Adipocyte (in vitro differentiated cells): Measurements from ENCODE around the gene UBXN11.
"Not testable (repeated sequence)": the region's sequence is repeated elsewhere in the genome, so short reads cannot be mapped to it uniquely, and the experiment has no call there.

ENCODE experiments used
- DNase-seq: peaks from one replicate; pipeline ENCODE4 v3.0.0-alpha.2; 2015; ENCODE audit warnings: low read depth
- H3K27me3 ChIP-seq: replicated peaks from 2 replicates; pipeline ENCODE4 v1.7.0; 2013; ENCODE audit warnings: mild to moderate bottlenecking, low read length, moderate library complexity; ENCODE audit not compliant: control insufficient read depth, insufficient read depth
- H3K36me3 ChIP-seq: 2 replicates; pipeline ENCODE4 v1.7.0; 2013; ENCODE audit warnings: low read length, mild to moderate bottlenecking, moderate library complexity; ENCODE audit not compliant: control insufficient read depth, insufficient read depth, severe bottlenecking
- H3K4me1 ChIP-seq: 2 replicates; pipeline ENCODE4 v1.7.0; 2013; ENCODE audit warnings: mild to moderate bottlenecking, low read length, moderate library complexity; ENCODE audit not compliant: control insufficient read depth, insufficient read depth
- H3K4me3 ChIP-seq: 2 replicates; pipeline ENCODE4 v1.7.0; 2013; ENCODE audit warnings: mild to moderate bottlenecking, low read length, moderate library complexity
- H3K9ac ChIP-seq: 2 replicates; pipeline ENCODE4 v1.7.0; 2013; ENCODE audit warnings: mild to moderate bottlenecking, low read length, moderate library complexity
- H3K9me3 ChIP-seq: 2 replicates; pipeline ENCODE4 v1.7.0; 2013; ENCODE audit warnings: mild to moderate bottlenecking, low read length, moderate library complexity; ENCODE audit not compliant: control insufficient read depth

UBXN11 gene

DNA sequence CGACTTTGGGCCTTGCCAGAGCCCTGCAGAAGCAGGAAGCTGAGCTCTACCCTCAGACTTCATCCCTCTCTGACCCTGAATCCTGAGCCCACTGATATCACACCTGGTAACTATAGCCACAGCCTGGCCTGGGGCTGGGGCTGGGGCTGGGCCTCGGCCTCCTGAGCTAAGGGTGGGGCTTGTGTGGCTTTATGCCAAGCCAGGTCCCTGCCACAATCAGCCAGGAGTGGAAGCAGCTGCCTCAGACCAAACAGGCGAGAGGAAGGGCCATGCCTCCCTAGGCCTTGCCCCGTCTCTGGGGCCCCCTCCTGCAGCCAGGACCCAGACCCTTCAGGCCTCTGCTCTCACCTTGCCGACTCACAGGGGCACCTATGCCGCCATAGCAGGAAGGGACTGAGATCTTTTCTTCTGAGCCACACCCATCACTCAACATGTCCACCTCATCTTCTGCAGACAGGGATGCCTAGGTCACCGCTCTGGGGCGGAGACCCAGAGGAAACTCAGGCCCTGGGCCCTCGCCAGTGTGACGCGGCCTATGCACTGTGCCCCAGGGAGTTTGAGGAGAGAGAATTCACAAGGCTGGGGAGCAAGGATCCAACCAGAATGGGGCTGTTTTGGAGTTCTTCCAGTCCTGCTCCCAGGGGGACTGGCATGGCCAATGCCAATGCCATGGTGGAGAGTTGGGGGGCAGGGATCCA lies 5.7 kb downstream of the UBXN11 start:
- DNase-seq: no peak
- Histone ChIP-seq H3K27me3 (no peaks in the 10 kb centered on the region), H3K4me1 (peaks cover 35% of the 10 kb centered on the region), H3K9me3 (no peaks in the 10 kb centered on the region), H3K36me3 (peaks cover 13% of the 10 kb centered on the region), H3K9ac (no peak overlapping the region), H3K4me3 (no peak overlapping the region)

DNA sequence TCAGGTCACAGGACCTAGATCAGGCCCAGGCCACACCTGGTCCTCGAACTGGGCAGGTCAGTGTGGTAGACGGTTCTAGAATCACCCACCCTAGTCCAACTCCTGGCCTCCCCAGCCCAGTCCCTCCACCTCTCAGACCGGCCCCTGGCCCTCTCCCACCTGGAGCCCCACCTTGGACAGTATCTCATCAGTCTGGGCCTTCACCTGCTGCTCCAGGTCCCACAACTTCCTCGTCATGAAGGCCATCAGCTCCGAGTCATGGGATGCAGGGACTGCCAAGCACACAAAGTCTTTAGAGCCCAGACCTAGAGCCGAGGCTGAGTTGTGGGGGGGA lies 8.7 kb downstream of the UBXN11 start:
- peaks cover 22% of the 10 kb centered on the region for H3K36me3 ChIP-seq
- H3K4me3 ChIP-seq: no peak overlapping the region
- H3K9ac ChIP-seq: no peak overlapping the region
- no peaks in the 10 kb centered on the region for H3K27me3 ChIP-seq
- peaks cover 20% of the 10 kb centered on the region for H3K4me1 ChIP-seq
- DNase-seq: no peak
- H3K9me3 ChIP-seq: no peaks in the 10 kb centered on the region

DNA sequence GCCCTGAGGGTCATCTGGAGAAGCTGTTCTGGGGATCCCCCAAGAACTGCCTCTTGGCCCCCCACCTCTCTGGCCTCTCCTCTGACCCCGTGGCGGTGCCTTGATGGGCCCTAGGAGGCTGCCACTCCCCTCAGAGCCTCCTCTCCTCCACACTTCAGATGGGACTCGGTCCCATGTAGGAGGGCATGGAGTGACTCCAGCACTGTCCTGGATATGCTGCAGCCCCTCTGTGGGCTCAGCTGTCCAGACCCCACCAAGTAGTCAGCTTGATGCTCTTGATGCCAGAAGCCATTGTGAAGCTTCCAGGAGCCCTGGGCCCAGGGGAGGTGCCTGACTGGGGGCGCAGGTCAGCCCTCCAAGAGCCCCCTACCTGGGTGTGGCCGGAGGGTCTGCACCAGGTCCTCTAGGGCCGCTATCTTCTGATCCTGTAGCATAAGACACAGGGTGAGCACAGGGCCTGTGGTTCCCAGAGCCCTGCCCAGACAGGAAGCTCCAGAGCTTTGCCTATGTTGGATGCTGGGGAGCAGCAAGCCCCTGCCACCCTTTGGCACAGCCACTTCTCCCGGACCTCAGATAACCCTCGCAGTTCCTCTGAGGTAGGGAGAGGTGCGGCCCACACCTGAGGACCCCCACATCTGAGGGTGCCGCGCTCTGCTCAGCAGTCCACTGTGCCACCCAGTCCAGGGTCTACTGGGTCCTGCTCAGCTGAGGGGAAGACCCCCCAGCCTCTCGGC lies 9.2 kb downstream of the UBXN11 start:
- no peak for DNase-seq
- H3K36me3 ChIP-seq: peaks cover 22% of the 10 kb centered on the region
- H3K27me3 ChIP-seq: no peaks in the 10 kb centered on the region
- no peak overlapping the region for H3K4me3 ChIP-seq
- H3K9me3 ChIP-seq: no peaks in the 10 kb centered on the region
- H3K4me1 ChIP-seq: peaks cover 14% of the 10 kb centered on the region
- no peak overlapping the region for H3K9ac ChIP-seq

DNA sequence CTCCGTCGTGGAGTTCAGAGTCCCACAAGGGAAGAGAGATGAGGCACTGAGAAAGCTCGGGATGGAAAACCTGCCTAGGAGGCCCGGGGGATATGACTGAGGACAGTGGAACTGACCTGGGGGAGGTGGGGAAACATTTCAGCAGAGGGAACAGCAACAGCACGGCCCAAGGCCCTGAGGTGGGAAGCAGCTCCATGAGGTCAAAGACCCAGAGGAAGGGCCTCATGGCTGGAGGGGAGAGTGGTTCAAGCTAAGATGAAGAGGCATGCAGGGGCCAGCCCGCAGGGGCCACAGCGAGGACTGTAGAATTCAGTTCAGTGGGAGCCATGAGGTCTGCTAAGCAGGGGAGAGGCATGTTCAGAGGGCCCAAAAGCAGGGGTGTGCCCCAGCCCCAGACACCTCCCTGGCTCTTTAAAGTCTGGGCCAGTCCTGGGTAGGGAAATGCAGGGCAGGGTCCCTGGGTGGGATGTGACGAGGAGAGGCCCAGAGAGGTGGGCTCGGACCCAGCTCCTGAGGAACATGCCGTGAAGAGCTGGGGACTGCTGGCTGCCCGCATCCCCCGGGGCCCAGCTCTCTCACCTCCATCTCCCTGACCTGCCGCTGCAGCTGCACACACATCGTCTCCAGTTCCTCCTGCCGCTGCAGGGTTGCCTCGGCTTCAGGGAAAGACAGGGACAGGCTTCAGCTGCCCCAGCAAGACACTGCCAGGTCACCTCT lies 9.9 kb downstream of the UBXN11 start:
- no peak overlapping the region for H3K4me3 ChIP-seq
- H3K9me3 ChIP-seq: no peaks in the 10 kb centered on the region
- peaks cover 7% of the 10 kb centered on the region for H3K4me1 ChIP-seq
- DNase-seq: no peak
- H3K27me3 ChIP-seq: no peaks in the 10 kb centered on the region
- H3K36me3 ChIP-seq: peaks cover 22% of the 10 kb centered on the region
- no peak overlapping the region for H3K9ac ChIP-seq

DNA sequence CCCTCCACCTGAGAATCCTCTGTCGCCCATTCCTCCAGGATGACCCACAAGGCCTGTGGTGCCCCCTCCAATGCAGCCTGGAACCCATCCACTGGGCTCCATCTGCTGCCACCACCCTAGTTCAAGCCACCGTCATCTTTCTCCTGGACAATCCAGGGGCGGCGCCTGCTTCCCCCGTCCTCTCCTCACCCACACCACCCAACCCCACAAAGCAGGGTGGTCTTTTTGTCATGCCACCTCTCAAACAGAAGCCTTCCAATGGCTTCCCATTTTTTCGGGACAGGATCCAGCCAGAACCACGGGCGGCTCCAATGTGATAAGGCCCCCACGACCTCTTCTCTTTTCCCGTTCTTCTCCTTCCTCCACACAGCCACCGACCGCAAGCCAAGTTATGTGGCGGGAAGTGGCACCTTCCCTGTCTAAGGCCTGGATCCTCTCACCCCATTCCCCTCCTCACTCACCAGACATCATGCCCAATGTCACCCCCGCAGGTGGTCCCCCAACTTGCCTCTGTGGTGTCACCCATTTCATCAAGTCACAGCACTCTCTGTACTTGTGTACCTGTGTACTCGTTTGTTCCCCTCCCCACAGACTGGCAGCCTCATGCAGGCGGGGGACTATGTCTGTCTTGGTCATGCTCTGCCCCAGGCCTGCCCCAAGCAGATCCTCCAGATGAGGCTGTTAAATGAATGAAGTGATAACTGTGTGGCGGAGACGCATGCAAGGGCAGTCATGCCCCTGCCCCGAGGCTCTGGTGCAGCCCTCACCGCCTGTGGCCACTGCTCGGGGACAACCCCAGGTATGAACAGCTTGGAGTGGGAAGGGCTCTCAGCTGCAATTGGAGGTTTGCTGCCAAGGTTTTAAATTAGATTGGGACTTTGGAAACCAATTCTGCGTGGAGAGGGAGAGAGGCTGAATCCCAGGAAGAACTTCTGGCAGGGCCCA lies 11.0 kb downstream of the UBXN11 start:
- Histone ChIP-seq H3K9me3 (no peaks in the 10 kb centered on the region), H3K27me3 (no peaks in the 10 kb centered on the region), H3K4me1 (no peaks in the 10 kb centered on the region), H3K9ac (no peak overlapping the region), H3K36me3 (peaks cover 22% of the 10 kb centered on the region), H3K4me3 (no peak overlapping the region)
- DNase-seq: no peak

DNA sequence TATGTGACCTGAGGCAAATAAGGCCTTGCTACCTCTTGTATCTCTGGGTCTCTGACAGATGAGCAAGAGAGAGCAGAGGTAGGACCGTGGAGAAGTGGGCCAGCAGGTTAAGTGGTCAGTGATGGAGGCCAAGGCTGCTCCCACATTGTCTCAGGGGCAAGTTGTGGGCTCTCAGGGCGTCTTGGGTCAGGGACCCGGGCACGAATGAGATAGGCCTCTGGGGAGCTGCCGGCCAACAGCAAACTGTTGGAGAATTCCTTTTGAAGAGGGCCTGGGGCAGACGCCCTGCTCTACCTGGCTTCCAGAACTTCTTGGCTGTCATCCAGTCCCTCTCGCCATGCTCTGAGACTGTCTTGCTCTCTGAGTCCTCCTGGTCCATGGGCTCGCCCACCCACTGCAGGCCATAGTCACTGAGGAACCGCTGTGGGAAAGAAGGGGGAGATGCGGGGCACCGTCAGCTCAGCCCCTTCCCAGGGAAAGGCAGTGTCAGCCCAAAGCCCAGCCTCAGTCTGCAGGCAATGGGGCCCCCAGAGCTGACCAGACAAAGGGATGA lies 12.4 kb downstream of the UBXN11 start:
- Histone ChIP-seq H3K4me3 (no peak overlapping the region), H3K9me3 (no peaks in the 10 kb centered on the region), H3K36me3 (peaks cover 22% of the 10 kb centered on the region), H3K27me3 (no peaks in the 10 kb centered on the region), H3K4me1 (no peaks in the 10 kb centered on the region), H3K9ac (no peak overlapping the region)
- no peak for DNase-seq

DNA sequence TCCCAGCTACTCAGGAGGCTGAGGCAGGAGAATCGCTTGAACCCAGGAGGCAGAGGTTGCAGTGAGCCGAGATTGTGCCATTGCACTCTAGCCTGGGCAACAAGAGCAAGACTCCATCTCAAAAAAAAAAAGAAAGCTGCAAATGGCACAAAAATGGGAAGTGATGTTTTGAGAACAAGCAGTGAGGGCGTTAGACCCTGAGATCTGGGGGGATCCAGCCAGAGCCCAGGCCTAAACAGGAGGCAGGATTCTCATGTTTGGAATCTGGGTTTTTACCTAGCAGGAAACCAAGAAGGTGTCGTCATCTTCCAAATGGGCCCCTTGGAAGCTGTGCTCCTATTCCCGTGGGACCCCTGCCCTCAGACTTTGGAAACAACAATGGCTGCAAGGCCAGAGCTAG lies 13.7 kb downstream of the UBXN11 start:
- peaks cover 22% of the 10 kb centered on the region for H3K36me3 ChIP-seq
- H3K9me3 ChIP-seq, H3K4me3 ChIP-seq, H3K9ac ChIP-seq, H3K27me3 ChIP-seq, H3K4me1 ChIP-seq, DNase-seq: not testable (repeated sequence)

DNA sequence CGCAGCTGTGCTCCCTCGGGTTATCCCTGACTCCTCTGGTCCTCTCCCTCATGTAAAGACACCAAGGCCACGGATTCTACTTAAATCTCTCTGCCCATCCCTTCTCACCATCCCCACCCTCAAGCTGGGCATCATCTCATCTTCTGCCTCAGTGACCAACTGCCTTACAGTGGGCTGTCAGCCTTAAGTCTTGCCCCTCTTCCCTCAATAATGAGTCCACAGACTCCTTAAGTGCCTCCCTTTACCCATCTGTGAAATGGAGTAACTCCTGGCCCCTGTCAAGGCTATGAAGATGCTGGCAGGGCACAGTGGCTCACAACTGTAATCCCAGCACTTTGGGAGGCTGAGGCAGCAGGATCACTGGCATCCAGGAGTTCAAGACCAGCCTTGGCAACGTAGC lies 14.5 kb downstream of the UBXN11 start:
- H3K4me3 ChIP-seq: no peak overlapping the region
- peaks cover 15% of the 10 kb centered on the region for H3K4me1 ChIP-seq
- H3K27me3 ChIP-seq: no peaks in the 10 kb centered on the region
- no peak for DNase-seq
- no peaks in the 10 kb centered on the region for H3K9me3 ChIP-seq
- H3K36me3 ChIP-seq: peaks cover 22% of the 10 kb centered on the region
- H3K9ac ChIP-seq: no peak overlapping the region

DNA sequence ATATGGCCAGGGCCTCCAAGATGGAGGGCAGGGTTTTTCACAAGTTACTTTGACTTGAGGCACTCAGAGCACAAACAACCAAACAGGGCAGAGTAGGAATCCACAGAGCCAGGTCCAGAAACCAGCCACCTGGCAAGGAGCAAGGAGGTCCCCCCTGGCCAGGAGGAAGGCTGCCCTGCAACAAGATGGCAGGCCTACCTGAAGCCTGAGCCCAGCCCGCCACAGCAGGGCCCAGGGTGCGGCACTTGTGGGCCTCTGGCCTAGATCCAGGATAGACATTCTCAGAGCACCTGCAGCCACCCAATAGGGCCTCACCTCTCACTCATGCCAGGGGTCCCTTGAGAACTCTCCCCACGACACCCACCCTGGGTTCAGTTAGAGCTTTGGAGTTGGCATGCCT lies 15.0 kb downstream of the UBXN11 start:
- Histone ChIP-seq H3K9ac (no peak overlapping the region), H3K4me1 (peaks cover 18% of the 10 kb centered on the region), H3K36me3 (peaks cover 17% of the 10 kb centered on the region), H3K4me3 (no peak overlapping the region), H3K9me3 (no peaks in the 10 kb centered on the region), H3K27me3 (no peaks in the 10 kb centered on the region)
- DNase-seq: no peak

DNA sequence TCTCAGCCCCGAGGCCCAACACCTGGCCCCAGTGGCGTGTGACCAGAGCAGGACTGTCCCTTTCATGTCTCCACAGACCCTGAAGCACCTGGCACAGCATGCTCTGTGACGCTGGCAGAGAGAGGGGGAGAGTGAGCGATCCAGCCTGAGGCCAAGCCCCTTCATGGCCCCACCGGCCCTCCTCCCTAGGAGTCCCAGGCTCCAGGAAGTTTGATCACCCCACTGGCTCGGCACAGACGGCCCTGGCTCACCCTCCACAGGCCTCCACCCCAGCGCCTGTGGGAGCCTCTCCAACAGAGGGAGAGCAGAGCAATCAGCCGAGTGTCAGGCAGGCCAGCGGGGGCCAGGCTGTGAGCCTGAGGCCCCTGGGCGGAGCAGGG lies 15.6 kb downstream of the UBXN11 start:
- H3K27me3 ChIP-seq: no peaks in the 10 kb centered on the region
- peaks cover 22% of the 10 kb centered on the region for H3K4me1 ChIP-seq
- H3K9me3 ChIP-seq: no peaks in the 10 kb centered on the region
- H3K4me3 ChIP-seq: no peak overlapping the region
- H3K36me3 ChIP-seq: peaks cover 11% of the 10 kb centered on the region
- H3K9ac ChIP-seq: no peak overlapping the region
- DNase-seq: no peak
